ENCODE data around the gene AQP2.
A peak's percentile ranks its signal among the peaks of the same experiment; 100 is the strongest.

The AQP2 gene

GRCh38 chr12:49934505-49934904 is 16.0 kb upstream of the AQP2 start:
- intact Hi-C loops (cut with DNase I) = no loop called here
- DNase-seq = no peak

- intact Hi-C loops (cut with DNase I) = no loop called here
- no peak for DNase-seq
Measured at GRCh38 chr12:49936925-49937324, 13.6 kb upstream of the AQP2 start.

GRCh38 chr12:49937639-49938300 is 12.8 kb upstream of the AQP2 start:
- DNase-seq = no peak
- intact Hi-C loops (cut with DNase I) = no loop called here

- intact Hi-C loops (cut with DNase I) = no loop called here
- no peak for DNase-seq
Measured at GRCh38 chr12:49939307-49939706, 11.2 kb upstream of the AQP2 start.

GRCh38 chr12:49939707-49940106 is 10.8 kb upstream of the AQP2 start:
- intact Hi-C loops (cut with DNase I) = no loop called here
- DNase-seq = no peak

GRCh38 chr12:49941556-49942511 is 8.7 kb upstream of the AQP2 start:
- no peak for DNase-seq
- intact Hi-C loops (cut with DNase I) = no loop called here

- DNase-seq = no peak
- intact Hi-C loops (cut with DNase I) = no loop called here
Measured at GRCh38 chr12:49942512-49942893, 8.0 kb upstream of the AQP2 start.

GRCh38 chr12:49942921-49943624 is 7.5 kb upstream of the AQP2 start:
- DNase-seq = no peak
- intact Hi-C loops (cut with DNase I) = no loop called here

GRCh38 chr12:49943625-49943960 is 6.9 kb upstream of the AQP2 start:
- DNase-seq = no peak
- intact Hi-C loops (cut with DNase I) = no loop called here

- intact Hi-C loops (cut with DNase I) = no loop called here
- DNase-seq = no peak
Measured at GRCh38 chr12:49944046-49944445, 6.5 kb upstream of the AQP2 start.

- intact Hi-C loops (cut with DNase I) = no loop called here
- no peak for DNase-seq
Measured at GRCh38 chr12:49944718-49945117, 5.8 kb upstream of the AQP2 start.

GRCh38 chr12:49945394-49946080 is 5.0 kb upstream of the AQP2 start:
- intact Hi-C loops (cut with DNase I) = no loop called here
- peak; percentile 65 to 95 (median 87) for DNase-seq

GRCh38 chr12:49946086-49946485 is 4.5 kb upstream of the AQP2 start:
- DNase-seq = no peak
- intact Hi-C loops (cut with DNase I) = no loop called here

GRCh38 chr12:49946497-49946896 is 4.0 kb upstream of the AQP2 start:
- intact Hi-C loops (cut with DNase I) = no loop called here

GRCh38 chr12:49947593-49948226 is 2.8 kb upstream of the AQP2 start:
- intact Hi-C loops (cut with DNase I) = no loop called here
- DNase-seq = no peak

More at GRCh38 chr12:49946497-49946896, 4.0 kb upstream of the AQP2 start:
- DNase-seq = no peak

- DNase-seq = peak in 1 of 42 donors; percentile 24
- intact Hi-C loops (cut with DNase I) = no loop called here
Measured at GRCh38 chr12:49948866-49949845, 1.4 kb upstream of the AQP2 start.

- intact Hi-C loops (cut with DNase I) = no loop called here
- DNase-seq = no peak
Measured at GRCh38 chr12:49949866-49950265, 671 bp upstream of the AQP2 start.
